Activated CD4-positive, CD25-positive, alpha-beta regulatory T cell treated with anti-CD3 and anti-CD28 coated beads, Interleukin-2, amount 50 U/mL, for 16 hours (primary cell): ENCODE data around the gene CLPSL1.

Experiments used
- DNase-seq: peaks from one replicate; pipeline ENCODE4 v3.0.0-alpha.2; 2020; ENCODE audit warnings: low read depth, low spot score

CLPSL1 gene

DNA sequence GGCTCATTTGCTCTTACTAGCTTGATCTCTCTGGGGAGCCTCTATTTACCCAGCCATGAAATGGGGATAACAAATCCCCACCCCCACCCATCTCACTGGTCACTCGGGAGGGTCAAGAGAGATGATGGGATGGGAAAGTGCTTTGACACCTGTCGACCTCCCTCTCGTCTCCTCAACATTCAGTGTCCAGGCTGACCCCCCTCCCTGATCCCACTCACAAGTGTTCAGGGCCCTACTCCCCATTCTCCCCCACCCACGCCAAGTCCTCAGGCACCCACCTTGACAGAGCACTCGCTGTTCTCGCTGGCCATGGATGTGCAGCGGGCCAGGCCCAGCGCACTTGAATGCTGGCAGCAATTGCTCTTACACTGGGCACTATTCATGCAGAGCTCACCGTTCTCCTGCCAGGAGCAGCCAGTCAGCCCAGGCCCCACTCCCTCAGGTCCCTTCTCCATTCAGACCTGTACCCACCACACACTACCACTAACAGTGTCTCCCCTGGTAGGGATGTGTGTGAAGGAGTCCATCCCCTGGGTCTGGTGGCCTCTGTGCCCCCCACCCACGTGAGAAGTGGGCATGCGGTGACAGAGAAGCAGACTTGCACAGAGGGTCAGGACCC is 14.7 kb downstream of the CLPSL1 start:
- DNase-seq, result no peak

DNA sequence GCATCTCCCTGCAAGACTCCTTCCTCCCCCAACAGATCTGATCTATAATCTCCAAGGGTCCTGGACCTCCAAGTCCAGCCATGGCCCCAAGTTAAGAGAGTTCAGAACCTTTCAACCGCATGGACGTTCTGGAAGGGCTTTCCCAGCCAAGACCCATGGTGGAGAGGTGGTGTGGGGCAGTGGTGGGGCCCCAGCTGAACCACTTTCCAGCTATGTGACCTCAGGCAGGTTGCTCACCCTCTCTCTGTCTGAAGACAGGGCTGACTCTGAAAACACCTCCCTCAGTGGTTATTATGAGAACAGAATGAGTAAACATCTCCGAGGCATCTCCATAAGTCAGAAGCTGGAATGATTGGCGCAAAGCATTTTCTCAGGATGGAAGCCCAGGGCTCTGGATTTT is 15.4 kb downstream of the CLPSL1 start:
- DNase-seq, result no peak

- no peak for DNase-seq
These were observed 17.2 kb downstream of the CLPSL1 start for GRCh38 chr6:35797837-35798526.

DNA sequence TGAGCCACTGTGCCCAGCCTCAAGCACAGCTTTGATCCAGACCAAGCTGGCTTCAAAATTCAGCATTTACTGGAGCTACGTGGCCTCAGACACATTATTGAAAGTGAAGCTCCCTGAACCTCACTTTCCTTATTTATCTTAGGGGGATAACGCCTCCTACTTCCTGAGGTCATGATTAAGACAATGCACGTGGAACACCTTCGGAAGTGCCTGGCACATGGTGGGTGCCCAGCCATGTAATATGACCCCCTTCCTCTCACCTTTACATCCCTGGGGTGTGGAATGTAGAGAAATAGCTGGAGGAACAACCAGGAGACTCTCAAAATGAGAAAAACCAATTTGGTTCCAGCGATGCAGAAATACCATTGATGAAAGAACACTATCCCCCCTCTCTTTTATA is 17.9 kb downstream of the CLPSL1 start:
- no peak for DNase-seq

DNA sequence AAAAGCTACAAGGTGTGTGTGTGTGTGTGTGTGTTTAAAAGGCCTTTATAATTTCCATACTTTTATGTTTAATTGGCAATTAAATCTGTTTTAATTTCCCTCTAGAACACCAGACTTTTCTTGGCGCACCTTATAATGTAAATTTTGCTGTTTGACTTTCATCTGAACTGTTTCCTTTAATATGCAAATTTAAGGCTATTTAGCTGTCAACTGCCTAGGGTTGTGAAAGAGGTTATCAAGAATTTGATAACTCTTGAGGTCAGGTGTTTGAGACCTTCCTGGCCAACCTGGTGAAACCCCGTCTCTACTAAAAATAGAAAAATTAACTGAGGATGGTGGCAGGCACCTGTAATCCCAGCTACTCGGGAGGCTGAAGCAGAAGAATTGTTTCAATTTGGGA is 20.3 kb downstream of the CLPSL1 start:
- no peak for DNase-seq

GRCh38 chr6:35804996-35805736 is 24.3 kb downstream of the CLPSL1 start, which contains the start of gene LHFPL5:
Gene LHFPL5 (plus strand): TSS chr6:35805352. CDS start chr6:35805671, 319 bp downstream.
- DNase-seq, result no peak

DNA sequence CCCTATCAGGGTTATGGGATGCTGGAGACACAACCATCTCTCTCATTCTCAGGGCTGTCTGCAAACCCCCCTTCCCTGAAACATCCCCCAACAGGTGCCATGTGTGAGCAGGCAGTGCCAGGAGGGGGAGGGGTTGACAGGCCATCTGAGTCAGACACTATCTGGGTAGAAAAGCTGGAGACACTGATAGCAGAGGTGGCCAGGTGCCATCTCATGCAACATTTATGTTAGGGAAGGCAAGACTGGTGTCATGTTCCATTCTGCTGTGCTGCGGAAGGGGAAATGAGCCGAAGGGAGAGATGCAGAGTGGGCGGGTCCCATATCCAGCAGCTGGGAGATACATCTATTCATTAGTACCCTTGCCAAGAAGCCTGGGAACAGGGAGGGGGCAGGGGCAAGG is 27.9 kb downstream of the CLPSL1 start:
- no peak for DNase-seq

DNA sequence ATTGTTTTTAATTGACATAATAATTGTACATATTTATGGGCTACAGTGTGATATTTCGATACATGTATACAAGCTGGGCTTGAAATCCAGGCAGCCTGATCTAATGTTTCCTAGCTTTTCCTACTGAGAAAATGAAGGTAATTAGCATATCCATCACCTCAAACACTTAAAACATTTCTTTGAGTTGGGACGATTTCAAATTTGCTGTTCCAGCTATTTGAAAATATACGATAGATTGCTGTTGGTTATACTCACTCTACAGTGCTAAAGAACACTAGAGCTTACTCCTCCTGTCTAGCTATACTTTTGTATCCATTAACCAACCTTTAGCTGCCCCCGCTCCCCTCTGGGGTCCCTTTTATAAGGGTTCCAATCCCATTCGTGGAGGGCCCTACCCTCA is 29.0 kb downstream of the CLPSL1 start:
- DNase-seq, result no peak

DNA sequence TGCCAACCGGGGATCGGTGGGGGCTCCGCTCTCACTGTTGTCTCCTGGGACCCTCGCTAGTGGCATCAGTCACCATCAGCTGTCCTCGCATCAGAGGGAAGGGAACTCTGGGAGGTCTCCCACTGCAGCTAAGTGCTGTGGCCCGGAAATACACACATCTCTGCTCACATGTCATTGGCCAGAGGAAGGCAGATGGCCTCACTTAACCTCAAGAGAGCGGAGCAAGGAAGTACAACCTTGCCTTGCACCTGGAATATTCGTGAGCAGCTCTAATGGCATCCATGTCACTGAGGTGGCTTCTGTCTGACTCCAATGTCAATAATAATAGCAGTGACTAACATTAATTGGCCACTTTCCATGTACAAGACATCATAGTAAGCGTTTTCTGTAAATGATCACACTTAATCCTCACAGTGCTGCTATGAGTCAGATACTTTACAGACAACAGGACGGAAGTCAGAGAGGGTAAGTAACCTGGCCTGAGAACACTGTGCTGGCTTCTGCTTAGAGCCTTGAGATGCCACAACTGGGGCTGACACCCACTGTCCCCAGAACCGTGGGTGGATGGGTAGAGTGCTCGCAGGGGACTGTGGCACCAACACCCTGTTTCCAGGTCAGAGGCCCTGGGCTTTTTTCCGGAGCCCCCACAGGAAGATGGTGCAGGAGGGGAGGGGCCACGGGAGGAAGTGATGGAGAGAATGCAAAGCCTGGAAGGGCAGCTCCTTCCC is 30.3 kb downstream of the CLPSL1 start:
- DNase-seq, result no peak

DNA sequence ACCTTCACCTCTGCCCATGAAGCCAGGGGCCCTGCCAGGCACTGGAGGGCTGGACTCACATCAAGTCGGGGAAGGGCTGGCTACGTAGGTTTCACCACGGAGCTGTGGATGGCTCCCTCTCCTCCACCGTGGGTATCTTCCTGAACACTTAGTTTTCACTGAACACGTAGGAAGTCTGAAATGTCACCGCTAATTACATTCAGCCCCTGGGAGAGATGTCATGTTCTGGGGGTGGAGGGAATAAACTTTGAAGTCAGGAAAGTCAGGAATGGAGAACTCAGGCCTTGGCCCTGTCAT is 30.8 kb downstream of the CLPSL1 start:
- no peak for DNase-seq

DNA sequence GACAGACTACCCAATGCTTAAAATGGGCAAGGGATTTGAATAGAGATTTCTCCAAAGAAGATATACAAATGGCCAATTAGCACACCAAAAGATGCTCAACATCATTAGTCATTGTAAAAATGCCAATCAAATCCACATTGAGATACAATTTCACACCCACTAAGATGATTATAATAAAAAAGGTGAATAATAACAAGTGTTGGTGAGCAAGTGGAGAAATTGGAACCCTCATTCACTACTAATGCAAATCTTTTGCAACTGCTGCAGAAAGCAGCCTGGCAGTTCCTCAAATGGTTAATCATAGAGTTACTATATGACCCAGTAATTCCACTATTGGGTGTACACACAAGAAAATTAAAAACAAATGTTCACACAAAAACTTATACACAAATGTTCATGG is 36.7 kb downstream of the CLPSL1 start:
- no peak for DNase-seq

- no peak for DNase-seq
These were observed 42.8 kb downstream of the CLPSL1 start for GRCh38 chr6:35823601-35824000.

- no peak for DNase-seq
These were observed 43.9 kb downstream of the CLPSL1 start for GRCh38 chr6:35824552-35825192.

- no peak for DNase-seq
These were observed 48.5 kb downstream of the CLPSL1 start for GRCh38 chr6:35829306-35829705.

- no peak for DNase-seq
These were observed 50.6 kb downstream of the CLPSL1 start for GRCh38 chr6:35831257-35832007.

GRCh38 chr6:35833536-35833935 is 52.7 kb downstream of the CLPSL1 start:
- no peak for DNase-seq
